ENCODE measurements around the gene MCEMP1. TPM values are rescaled to one million over a fixed set of nuclear protein-coding genes. Genes with fewer than 3 reads are reported as not detected.

MCEMP1 gene
- total and polyA plus RNA-seq, 4 experiments from 2014 or later = not detected

GRCh38 chr19:7652061-7652641, 24.7 kb upstream of the MCEMP1 start:
- POLR2A ChIA-PET (ENCODE audit: partially characterized antibody) = interaction anchor here (0.7 to 1.6 kb wide), 5 partner anchors 7 to 29 kb away, joined by 3 to 6 read pairs (median 4); partner anchors contain the start of genes PET100, RETN, TRAPPC5 and XAB2
- peak overlapping the region; percentile 31 for H3K27ac ChIP-seq (ENCODE audit: low read depth, low read length)
- H3K4me3 ChIP-seq (ENCODE audit: low read length in 2 of 2) = peak overlapping the region in 1 of 2 donors; percentile 46
- peaks cover 6 to 13% (median 10%) of the 10 kb centered on the region in 4 donors for H3K4me1 Mint-ChIP-seq
- H3K4me3 Mint-ChIP-seq = peak overlapping the region; percentile 70 to 88 (median 81)
- H3K27ac Mint-ChIP-seq = peak overlapping the region; percentile 78 to 95 (median 93)
- DNase-seq = peak; percentile 86 to 93 (median 88)
- H3K27me3 ChIP-seq (ENCODE audit: insufficient read depth, low read length) = no peaks in the 10 kb centered on the region
- no peaks in the 10 kb centered on the region for H3K9me3 ChIP-seq (ENCODE audit: control insufficient read depth in 1 of 2, low read length in 2 of 2)
- intact Hi-C loops (cut with micrococcal nuclease) = loop anchor here (1.0 kb wide), 2 partner anchors 27 to 147 kb away; no protein-coding TSS in a partner anchor
- H3K9me3 Mint-ChIP-seq = peaks cover 0 to 4% (median 0%) of the 10 kb centered on the region in 8 donors
- H3K4me1 ChIP-seq (ENCODE audit: insufficient read depth, low read length) = peaks cover 7% of the 10 kb centered on the region
- CTCF ChIA-PET (ENCODE audit: partially characterized antibody) = interaction anchor here (0.6 to 4.1 kb wide), 15 partner anchors 9 to 217 kb away, joined by 3 to 27 read pairs (median 6); partner anchors contain the start of genes MCOLN1, PCP2, PET100 and RETN
- no peaks in the 10 kb centered on the region for H3K27me3 Mint-ChIP-seq
- H3K36me3 Mint-ChIP-seq = peaks cover 2 to 4% of the 10 kb centered on the region in 2 donors
- H3K36me3 ChIP-seq (ENCODE audit: insufficient read depth, low read length) = no peaks in the 10 kb centered on the region

- peaks cover 11 to 28% (median 17%) of the 10 kb centered on the region in 4 donors for H3K4me1 Mint-ChIP-seq
- CTCF ChIA-PET (ENCODE audit: partially characterized antibody) = interaction anchor here (1.7 to 5.6 kb wide), 2 partner anchors 14 to 26 kb away, joined by 6 to 22 read pairs; partner anchors contain the start of genes RETN and TRAPPC5
- peaks cover 22% of the 10 kb centered on the region for H3K4me1 ChIP-seq (ENCODE audit: insufficient read depth, low read length)
- H3K4me3 ChIP-seq (ENCODE audit: low read length in 2 of 2) = no peak overlapping the region
- no peak for DNase-seq
- H3K27ac ChIP-seq (ENCODE audit: low read depth, low read length) = no peak overlapping the region
- no peak overlapping the region for H3K4me3 Mint-ChIP-seq
- peaks cover 0 to 4% (median 0%) of the 10 kb centered on the region in 8 donors for H3K9me3 Mint-ChIP-seq
- H3K36me3 ChIP-seq (ENCODE audit: insufficient read depth, low read length) = no peaks in the 10 kb centered on the region
- H3K27me3 Mint-ChIP-seq = no peaks in the 10 kb centered on the region
- peak overlapping the region in 2 of 7 donors; percentile 43 to 50 for H3K27ac Mint-ChIP-seq
- no peaks in the 10 kb centered on the region for H3K27me3 ChIP-seq (ENCODE audit: insufficient read depth, low read length)
- intact Hi-C loops (cut with micrococcal nuclease) = no loop called here
- H3K36me3 Mint-ChIP-seq = no peaks in the 10 kb centered on the region
- no peaks in the 10 kb centered on the region for H3K9me3 ChIP-seq (ENCODE audit: control insufficient read depth in 1 of 2, low read length in 2 of 2)
- POLR2A ChIA-PET (ENCODE audit: partially characterized antibody) = no interaction called here
These were observed 22.5 kb upstream of the MCEMP1 start for GRCh38 chr19:7654401-7654800.

- peaks cover 0 to 4% (median 0%) of the 10 kb centered on the region in 8 donors for H3K9me3 Mint-ChIP-seq
- ChIA-PET POLR2A (ENCODE audit: partially characterized antibody) (no interaction called here), CTCF (ENCODE audit: partially characterized antibody) (interaction anchor here (0.8 to 5.6 kb wide), 7 partner anchors 14 to 145 kb away, joined by 3 to 22 read pairs (median 3); partner anchors contain the start of genes PET100, RETN, TRAPPC5 and XAB2)
- no peak overlapping the region for H3K4me3 ChIP-seq (ENCODE audit: low read length in 2 of 2)
- H3K27ac ChIP-seq (ENCODE audit: low read depth, low read length) = no peak overlapping the region
- H3K9me3 ChIP-seq (ENCODE audit: control insufficient read depth in 1 of 2, low read length in 2 of 2) = no peaks in the 10 kb centered on the region
- no peaks in the 10 kb centered on the region for H3K36me3 Mint-ChIP-seq
- peak overlapping the region in 1 of 7 donors; percentile 48 for H3K27ac Mint-ChIP-seq
- intact Hi-C loops (cut with micrococcal nuclease) = no loop called here
- H3K36me3 ChIP-seq (ENCODE audit: insufficient read depth, low read length) = no peaks in the 10 kb centered on the region
- no peak for DNase-seq
- H3K27me3 Mint-ChIP-seq = no peaks in the 10 kb centered on the region
- H3K4me3 Mint-ChIP-seq = no peak overlapping the region
- H3K4me1 ChIP-seq (ENCODE audit: insufficient read depth, low read length) = peaks cover 22% of the 10 kb centered on the region
- no peaks in the 10 kb centered on the region for H3K27me3 ChIP-seq (ENCODE audit: insufficient read depth, low read length)
- H3K4me1 Mint-ChIP-seq = peaks cover 11 to 28% (median 17%) of the 10 kb centered on the region in 4 donors
These were observed 21.3 kb upstream of the MCEMP1 start for GRCh38 chr19:7655581-7655980.

GRCh38 chr19:7657131-7657751, 19.6 kb upstream of the MCEMP1 start:
- Mint-ChIP-seq H3K27ac (peak overlapping the region in 2 of 7 donors; percentile 30 to 75), H3K36me3 (no peaks in the 10 kb centered on the region), H3K4me3 (no peak overlapping the region), H3K9me3 (peaks cover 0 to 4% (median 0%) of the 10 kb centered on the region in 8 donors), H3K27me3 (no peaks in the 10 kb centered on the region), H3K4me1 (peaks cover 10 to 24% (median 13%) of the 10 kb centered on the region in 4 donors)
- DNase-seq = peak in 1 of 5 donors; percentile 37
- intact Hi-C loops (cut with micrococcal nuclease) = no loop called here
- Histone ChIP-seq H3K27me3 (ENCODE audit: insufficient read depth, low read length) (no peaks in the 10 kb centered on the region), H3K4me1 (ENCODE audit: insufficient read depth, low read length) (peaks cover 20% of the 10 kb centered on the region), H3K4me3 (ENCODE audit: low read length in 2 of 2) (no peak overlapping the region), H3K27ac (ENCODE audit: low read depth, low read length) (no peak overlapping the region), H3K9me3 (ENCODE audit: control insufficient read depth in 1 of 2, low read length in 2 of 2) (no peaks in the 10 kb centered on the region), H3K36me3 (ENCODE audit: insufficient read depth, low read length) (no peaks in the 10 kb centered on the region)
- CTCF ChIA-PET (ENCODE audit: partially characterized antibody) = interaction anchor here (0.7 to 5.6 kb wide), 6 partner anchors 12 to 582 kb away, joined by 3 to 22 read pairs (median 3); partner anchors contain the start of genes PET100, RETN, TRAPPC5 and XAB2
- POLR2A ChIA-PET (ENCODE audit: partially characterized antibody) = interaction anchor here (0.6 to 1.1 kb wide), 2 partner anchors 28 to 174 kb away, joined by 3 to 4 read pairs; partner anchors contain the start of genes PET100 and XAB2

GRCh38 chr19:7658219-7658686, 18.6 kb upstream of the MCEMP1 start:
- Histone ChIP-seq H3K27me3 (ENCODE audit: insufficient read depth, low read length) (no peaks in the 10 kb centered on the region), H3K9me3 (ENCODE audit: control insufficient read depth in 1 of 2, low read length in 2 of 2) (no peaks in the 10 kb centered on the region), H3K27ac (ENCODE audit: low read depth, low read length) (peak overlapping the region; percentile 36), H3K36me3 (ENCODE audit: insufficient read depth, low read length) (no peaks in the 10 kb centered on the region), H3K4me3 (ENCODE audit: low read length in 2 of 2) (peak overlapping the region; percentile 29 to 38), H3K4me1 (ENCODE audit: insufficient read depth, low read length) (peaks cover 17% of the 10 kb centered on the region)
- Mint-ChIP-seq H3K27me3 (no peaks in the 10 kb centered on the region), H3K27ac (peak overlapping the region; percentile 24 to 92 (median 75)), H3K36me3 (no peaks in the 10 kb centered on the region), H3K9me3 (no peaks in the 10 kb centered on the region), H3K4me3 (peak overlapping the region; percentile 57 to 79 (median 72)), H3K4me1 (peaks cover 5 to 16% (median 7%) of the 10 kb centered on the region in 4 donors)
- intact Hi-C loops (cut with micrococcal nuclease) = no loop called here
- CTCF ChIA-PET (ENCODE audit: partially characterized antibody) = interaction anchor here (1.1 to 5.6 kb wide), 3 partner anchors 22 to 142 kb away, joined by 4 to 22 read pairs (median 5); partner anchors contain the start of gene TRAPPC5
- POLR2A ChIA-PET (ENCODE audit: partially characterized antibody) = interaction anchor here (0.6 to 1.4 kb wide), 3 partner anchors 13 to 173 kb away, joined by 3 to 4 read pairs (median 3); no protein-coding TSS in a partner anchor
- peak; percentile 45 to 70 (median 56) for DNase-seq

GRCh38 chr19:7661744-7662538, 14.9 kb upstream of the MCEMP1 start:
- intact Hi-C loops (cut with micrococcal nuclease) = no loop called here
- Histone ChIP-seq H3K4me1 (ENCODE audit: insufficient read depth, low read length) (peaks cover 17% of the 10 kb centered on the region), H3K4me3 (ENCODE audit: low read length in 2 of 2) (no peak overlapping the region), H3K27ac (ENCODE audit: low read depth, low read length) (no peak overlapping the region), H3K36me3 (ENCODE audit: insufficient read depth, low read length) (no peaks in the 10 kb centered on the region), H3K9me3 (ENCODE audit: control insufficient read depth in 1 of 2, low read length in 2 of 2) (no peaks in the 10 kb centered on the region), H3K27me3 (ENCODE audit: insufficient read depth, low read length) (no peaks in the 10 kb centered on the region)
- H3K9me3 Mint-ChIP-seq = no peaks in the 10 kb centered on the region
- H3K4me3 Mint-ChIP-seq = no peak overlapping the region
- peaks cover 1 to 2% of the 10 kb centered on the region in 2 donors for H3K27me3 Mint-ChIP-seq
- no peak for DNase-seq
- no peaks in the 10 kb centered on the region for H3K36me3 Mint-ChIP-seq
- POLR2A ChIA-PET (ENCODE audit: partially characterized antibody) = no interaction called here
- peak overlapping the region in 1 of 7 donors; percentile 60 for H3K27ac Mint-ChIP-seq
- CTCF ChIA-PET (ENCODE audit: partially characterized antibody) = interaction anchor here (1.4 to 2.7 kb wide), 2 partner anchors 10 to 19 kb away, joined by 10 to 12 read pairs; partner anchors contain the start of gene TRAPPC5
- peaks cover 5 to 16% (median 6%) of the 10 kb centered on the region in 4 donors for H3K4me1 Mint-ChIP-seq

All from CD4-positive, alpha-beta memory T cell (primary cell).